Body of pancreas (tissue), 4 donors: ENCODE measurements around the gene STARD9.

Experiments
- POLR2A ChIP-seq, 3 donors: fragments of 450-650 bp; IDR thresholded peaks; one replicate each; pipeline ENCODE4 v1.6.1; 2016; ENCODE audit warnings: antibody characterized with exemption in 3 of 3, mild to moderate bottlenecking in 2 of 3
- TF ChIP-seq, protein P1 (sequence below), 7 experiments: fragments of 450-650 bp in 4 of 7; fragments of 200-600 bp in 3 of 7; sonication (generic) in 3 of 7; IDR thresholded peaks; one replicate each; pipeline ENCODE4 v1.5.1; 2016 to 2019; ENCODE audit warnings: antibody characterized with exemption in 7 of 7

GRCh38 chr15:42612367-42612912 is 37.0 kb downstream of the STARD9 start:
- TF ChIP-seq, protein P1, sequence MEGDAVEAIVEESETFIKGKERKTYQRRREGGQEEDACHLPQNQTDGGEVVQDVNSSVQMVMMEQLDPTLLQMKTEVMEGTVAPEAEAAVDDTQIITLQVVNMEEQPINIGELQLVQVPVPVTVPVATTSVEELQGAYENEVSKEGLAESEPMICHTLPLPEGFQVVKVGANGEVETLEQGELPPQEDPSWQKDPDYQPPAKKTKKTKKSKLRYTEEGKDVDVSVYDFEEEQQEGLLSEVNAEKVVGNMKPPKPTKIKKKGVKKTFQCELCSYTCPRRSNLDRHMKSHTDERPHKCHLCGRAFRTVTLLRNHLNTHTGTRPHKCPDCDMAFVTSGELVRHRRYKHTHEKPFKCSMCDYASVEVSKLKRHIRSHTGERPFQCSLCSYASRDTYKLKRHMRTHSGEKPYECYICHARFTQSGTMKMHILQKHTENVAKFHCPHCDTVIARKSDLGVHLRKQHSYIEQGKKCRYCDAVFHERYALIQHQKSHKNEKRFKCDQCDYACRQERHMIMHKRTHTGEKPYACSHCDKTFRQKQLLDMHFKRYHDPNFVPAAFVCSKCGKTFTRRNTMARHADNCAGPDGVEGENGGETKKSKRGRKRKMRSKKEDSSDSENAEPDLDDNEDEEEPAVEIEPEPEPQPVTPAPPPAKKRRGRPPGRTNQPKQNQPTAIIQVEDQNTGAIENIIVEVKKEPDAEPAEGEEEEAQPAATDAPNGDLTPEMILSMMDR (IDR thresholded peaks at IDR 0.05): no peak
- no peak for TF ChIP-seq POLR2A (IDR thresholded peaks at IDR 0.05)
